Measurements from ENCODE around the gene DNPH1. TPM values are rescaled to one million over a fixed set of nuclear protein-coding genes. Genes with fewer than 3 reads are reported as not detected.

The DNPH1 gene
- total and polyA plus RNA-seq, 8 donors = 42.9 to 158 (median 109) TPM; not detected in 1

- WGBS, 5 donors = 86 to 95% (median 91%) methylated on average over 7 of the region's 7 CpGs
- TF ChIP-seq CTCF (IDR thresholded peaks at IDR 0.05) (no peak), POLR2A (IDR thresholded peaks at IDR 0.05) (no peak), EP300 (IDR thresholded peaks at IDR 0.05) (no peak)
- intact Hi-C loops (cut with DNase I; ENCODE audit: low total_unique reads) = no loop called here
- no peak overlapping the region for H3K27ac ChIP-seq
- H3K27me3 ChIP-seq = no peaks in the 10 kb centered on the region
- peaks cover 25 to 98% (median 89%) of the 10 kb centered on the region in 4 donors for H3K36me3 ChIP-seq
- H3K4me3 ChIP-seq = no peak overlapping the region
- H3K9me3 ChIP-seq = no peaks in the 10 kb centered on the region
- H3K4me1 ChIP-seq = peaks cover 0 to 16% (median 0%) of the 10 kb centered on the region in 4 donors
- no peak for DNase-seq
These were observed 9.5 kb downstream of the DNPH1 start for GRCh38 chr6:43219814-43220213.

- WGBS, 5 donors = 90 to 97% (median 96%) methylated on average over 3 of the region's 3 CpGs
- intact Hi-C loops (cut with DNase I; ENCODE audit: low total_unique reads) = no loop called here
- peaks cover 0 to 9% (median 0%) of the 10 kb centered on the region in 4 donors for H3K4me1 ChIP-seq
- no peak overlapping the region for H3K27ac ChIP-seq
- DNase-seq = no peak
- H3K27me3 ChIP-seq = no peaks in the 10 kb centered on the region
- no peak overlapping the region for H3K4me3 ChIP-seq
- peaks cover 25 to 96% (median 87%) of the 10 kb centered on the region in 4 donors for H3K36me3 ChIP-seq
- no peaks in the 10 kb centered on the region for H3K9me3 ChIP-seq
- TF ChIP-seq EP300 (IDR thresholded peaks at IDR 0.05) (no peak), POLR2AphosphoS5 (IDR thresholded peaks at IDR 0.05) (no peak), POLR2A (IDR thresholded peaks at IDR 0.05) (no peak), CTCF (IDR thresholded peaks at IDR 0.05) (no peak)
These were observed 10.2 kb downstream of the DNPH1 start for GRCh38 chr6:43219119-43219518.

- DNase-seq = no peak
- WGBS, 5 donors = 79 to 90% (median 88%) methylated on average over 5 of the region's 5 CpGs
- H3K36me3 ChIP-seq = peaks cover 25 to 94% (median 84%) of the 10 kb centered on the region in 4 donors
- peaks cover 0 to 6% (median 0%) of the 10 kb centered on the region in 4 donors for H3K4me1 ChIP-seq
- H3K9me3 ChIP-seq = no peaks in the 10 kb centered on the region
- H3K27ac ChIP-seq = no peak overlapping the region
- TF ChIP-seq CTCF (IDR thresholded peaks at IDR 0.05) (no peak), EP300 (IDR thresholded peaks at IDR 0.05) (no peak), POLR2AphosphoS5 (IDR thresholded peaks at IDR 0.05) (no peak), POLR2A (IDR thresholded peaks at IDR 0.05) (no peak)
- H3K4me3 ChIP-seq = no peak overlapping the region
- intact Hi-C loops (cut with DNase I; ENCODE audit: low total_unique reads) = no loop called here
- H3K27me3 ChIP-seq = no peaks in the 10 kb centered on the region
These were observed 11.9 kb downstream of the DNPH1 start for GRCh38 chr6:43217351-43217750.

GRCh38 chr6:43216200-43216599 lies 13.1 kb downstream of the DNPH1 start:
- no peak for TF ChIP-seq POLR2AphosphoS5 (IDR thresholded peaks at IDR 0.05)
- no peak for TF ChIP-seq EP300 (IDR thresholded peaks at IDR 0.05)
- no peak for TF ChIP-seq POLR2A (IDR thresholded peaks at IDR 0.05)
- no peak for TF ChIP-seq CTCF (IDR thresholded peaks at IDR 0.05)
- H3K27me3 ChIP-seq = no peaks in the 10 kb centered on the region
- H3K9me3 ChIP-seq = no peaks in the 10 kb centered on the region
- H3K27ac ChIP-seq = no peak overlapping the region
- no peaks in the 10 kb centered on the region for H3K4me1 ChIP-seq
- DNase-seq = no peak
- no peak overlapping the region for H3K4me3 ChIP-seq
- intact Hi-C loops (cut with DNase I; ENCODE audit: low total_unique reads) = no loop called here
- peaks cover 25 to 83% (median 75%) of the 10 kb centered on the region in 4 donors for H3K36me3 ChIP-seq
- 90 to 98% (median 91%) methylated on average over 10 to 12 of the region's 12 CpGs for WGBS, 5 donors
